Esophagus (tissue), 2 donors: ENCODE measurements around the gene SLC4A8. TPM values are rescaled to one million over a fixed set of nuclear protein-coding genes. Genes with fewer than 3 reads are reported as not detected.
"Not testable (repeated sequence)": the region's sequence is repeated elsewhere in the genome, so short reads cannot be mapped to it uniquely, and the experiment has no call there.

Experiments
- H3K27ac ChIP-seq, 2 donors: one replicate each; pipeline ENCODE4 v1.5.1; 2013; ENCODE audit warnings: low read depth in 2 of 2, mild to moderate bottlenecking in 2 of 2, inconsistent platforms in 1 of 2, low read length in 1 of 2, moderate library complexity in 1 of 2
- H3K27me3 ChIP-seq, 2 donors: one replicate each; pipeline ENCODE4 v1.6.1; 2013; ENCODE audit warnings: low read length in 2 of 2, control low read depth in 1 of 2, mild to moderate bottlenecking in 1 of 2; ENCODE audit not compliant: insufficient read depth in 2 of 2, control insufficient read depth in 1 of 2
- H3K36me3 ChIP-seq, 2 donors: one replicate each; pipeline ENCODE4 v1.6.1; 2013; ENCODE audit warnings: low read length in 1 of 2; ENCODE audit not compliant: control insufficient read depth in 2 of 2, insufficient read depth in 2 of 2
- H3K4me1 ChIP-seq, 2 donors: one replicate each; pipeline ENCODE4 v1.6.1; 2013; ENCODE audit warnings: low read length in 1 of 2; ENCODE audit not compliant: control insufficient read depth in 2 of 2, insufficient read depth in 2 of 2
- H3K4me3 ChIP-seq, 2 donors: one replicate each; pipeline ENCODE4 v1.5.1; 2013; ENCODE audit warnings: low read length in 2 of 2, mild to moderate bottlenecking in 2 of 2, low read depth in 1 of 2, moderate library complexity in 1 of 2
- H3K9me3 ChIP-seq, 2 donors: one replicate each; pipeline ENCODE4 v1.6.1; 2013; ENCODE audit warnings: mild to moderate bottlenecking in 2 of 2, low read depth in 1 of 2, low read length in 1 of 2, moderate library complexity in 1 of 2; ENCODE audit not compliant: control insufficient read depth in 2 of 2, insufficient read depth in 1 of 2
- WGBS, 2 donors: extraction: QIAGEN DNeasy Blood & Tissue Kit; methylation state at CpG; one replicate each; pipeline ENCODE4 v1.1.7; 2013; 5-methylcytosine and 5-hydroxymethylcytosine counted together
- polyA plus RNA-seq, 2 donors: library from polyadenylated mRNA; stranded (reverse); fragments of 200-250 nt; gene quantifications; one replicate each; pipeline ENCODE4 v1.2.3, GENCODE V29; 2013
- donor health status: healthy with polysubstance abuse.
- donor health status: Bipolar disorder and iron deficiency.

The SLC4A8 gene
- polyA plus RNA-seq, 2 donors = 0.04 to 0.05 TPM

DNA sequence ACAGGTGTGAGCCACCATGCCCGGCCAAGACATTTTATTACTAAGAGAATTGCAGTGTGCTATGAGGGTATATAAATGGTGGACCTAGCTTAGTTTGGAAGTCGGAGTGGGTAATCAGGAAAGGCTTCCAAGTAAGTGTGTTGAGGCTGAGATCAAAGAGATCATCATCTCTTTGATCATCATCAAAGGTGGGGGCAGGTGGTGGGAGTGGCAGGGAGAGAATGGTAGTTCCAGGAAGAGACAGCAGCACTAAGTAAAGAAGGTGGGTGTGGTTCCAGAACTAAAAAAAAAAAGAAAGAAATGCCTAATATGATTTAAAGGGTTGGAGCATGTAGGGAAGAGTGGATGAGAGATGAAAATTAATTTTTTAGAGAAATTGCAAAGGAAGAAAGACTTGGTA, 14.7 kb downstream of the SLC4A8 start:
- H3K27me3 ChIP-seq = no peaks in the 10 kb centered on the region
- H3K27ac ChIP-seq = no peak overlapping the region
- H3K36me3 ChIP-seq = no peaks in the 10 kb centered on the region
- 74 to 76% methylated on average over 2 of the region's 2 CpGs for WGBS, 2 donors
- H3K9me3 ChIP-seq = no peaks in the 10 kb centered on the region
- no peak overlapping the region for H3K4me3 ChIP-seq
- no peaks in the 10 kb centered on the region for H3K4me1 ChIP-seq

DNA sequence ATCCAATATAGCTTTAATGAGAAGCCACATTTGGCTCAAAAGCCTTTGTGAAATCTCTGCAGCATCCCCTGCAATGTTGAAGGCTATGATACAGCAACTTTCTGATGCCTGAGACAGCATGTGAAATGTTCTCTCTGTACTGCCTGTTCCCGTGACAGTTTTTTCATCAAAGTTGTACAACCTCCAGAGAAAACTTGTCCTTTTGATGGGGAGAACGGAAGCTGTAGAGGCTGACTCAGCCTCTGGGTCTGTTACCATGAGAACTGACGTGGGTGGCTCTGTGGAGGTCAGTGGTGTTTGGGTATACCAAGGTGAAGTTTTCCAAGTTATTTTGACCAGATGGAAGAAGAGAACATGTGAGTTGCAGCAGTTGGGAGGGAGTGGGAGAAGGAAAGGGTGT, 17.0 kb downstream of the SLC4A8 start:
- peaks cover 0 to 2% of the 10 kb centered on the region in 2 donors for H3K9me3 ChIP-seq
- H3K36me3 ChIP-seq = no peaks in the 10 kb centered on the region
- WGBS, 2 donors = 54 to 61% methylated on average over 3 of the region's 3 CpGs
- H3K4me3 ChIP-seq = no peak overlapping the region
- H3K4me1 ChIP-seq = no peaks in the 10 kb centered on the region
- peaks cover 0 to 1% of the 10 kb centered on the region in 2 donors for H3K27me3 ChIP-seq
- no peak overlapping the region for H3K27ac ChIP-seq

DNA sequence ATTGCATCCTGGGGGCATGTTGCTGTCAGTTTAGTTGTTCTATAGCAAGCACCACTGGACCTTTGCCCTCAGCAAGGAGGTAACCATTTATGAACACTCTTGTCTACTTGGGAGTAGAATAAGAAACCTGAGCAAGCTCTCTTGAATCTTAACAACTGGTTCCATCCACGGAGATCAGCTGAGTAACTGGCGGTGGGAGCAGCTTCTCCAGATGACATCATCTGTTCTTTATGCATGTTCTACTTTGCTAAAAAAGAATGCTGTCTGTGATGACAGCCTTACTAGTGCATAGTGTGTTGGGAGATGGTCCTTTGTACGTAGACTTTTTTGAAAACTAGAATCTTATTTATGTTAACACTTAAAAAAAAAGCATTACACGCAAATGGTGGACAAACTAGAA, 17.7 kb downstream of the SLC4A8 start:
- Histone ChIP-seq H3K36me3 (no peaks in the 10 kb centered on the region), H3K4me1 (no peaks in the 10 kb centered on the region), H3K4me3 (no peak overlapping the region), H3K9me3 (peaks cover 0 to 2% of the 10 kb centered on the region in 2 donors), H3K27me3 (peaks cover 0 to 3% of the 10 kb centered on the region in 2 donors), H3K27ac (no peak overlapping the region)
- 64 to 65% methylated on average over 4 of the region's 4 CpGs for WGBS, 2 donors

DNA sequence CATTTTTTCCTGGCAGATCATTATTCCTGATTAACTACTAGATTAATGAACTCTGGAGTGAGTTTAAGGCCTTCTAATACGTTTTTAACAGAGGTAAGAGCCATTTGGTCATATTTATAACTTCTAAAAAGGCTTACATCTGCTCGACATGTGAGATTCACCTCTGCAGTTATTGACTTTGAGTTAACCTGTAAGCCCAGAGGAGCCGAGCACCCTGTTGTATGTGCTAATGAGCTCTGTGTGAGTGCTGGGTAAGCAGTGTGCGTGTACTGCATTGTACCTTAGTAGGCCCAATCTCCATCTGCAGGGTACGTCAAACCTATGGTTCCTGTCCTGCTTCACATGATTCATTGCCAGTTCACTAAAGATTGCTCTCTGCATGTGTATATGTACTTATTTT, 18.9 kb downstream of the SLC4A8 start:
- Histone ChIP-seq H3K36me3 (no peaks in the 10 kb centered on the region), H3K27me3 (peaks cover 0 to 3% of the 10 kb centered on the region in 2 donors), H3K9me3 (peaks cover 0 to 2% of the 10 kb centered on the region in 2 donors), H3K4me1 (no peaks in the 10 kb centered on the region), H3K27ac (no peak overlapping the region), H3K4me3 (no peak overlapping the region)
- 83 to 87% methylated on average over 5 of the region's 5 CpGs for WGBS, 2 donors

- H3K27me3 ChIP-seq = peaks cover 0 to 3% of the 10 kb centered on the region in 2 donors
- no peak overlapping the region for H3K27ac ChIP-seq
- peaks cover 0 to 2% of the 10 kb centered on the region in 2 donors for H3K4me1 ChIP-seq
- H3K36me3 ChIP-seq = no peaks in the 10 kb centered on the region
- H3K4me3 ChIP-seq = no peak overlapping the region
- 71 to 81% methylated on average over 3 of the region's 3 CpGs for WGBS, 2 donors
- H3K9me3 ChIP-seq = peaks cover 0 to 2% of the 10 kb centered on the region in 2 donors
Observed at GRCh38 chr12:51448618-51449256, 24.1 kb downstream of the SLC4A8 start.

GRCh38 chr12:51449580-51450246, 25.1 kb downstream of the SLC4A8 start:
- Histone ChIP-seq H3K4me1 (peaks cover 0 to 2% of the 10 kb centered on the region in 2 donors), H3K9me3 (peaks cover 0 to 2% of the 10 kb centered on the region in 2 donors), H3K27ac (no peak overlapping the region), H3K36me3 (no peaks in the 10 kb centered on the region), H3K27me3 (peaks cover 0 to 3% of the 10 kb centered on the region in 2 donors), H3K4me3 (no peak overlapping the region)
- WGBS, 2 donors = 53 to 62% methylated on average over 3 of the region's 3 CpGs

- WGBS, 2 donors = 33% methylated on average over 1 of the region's 1 CpG
- Histone ChIP-seq H3K4me1 (peaks cover 0 to 2% of the 10 kb centered on the region in 2 donors), H3K4me3 (no peak overlapping the region), H3K9me3 (peaks cover 0 to 1% of the 10 kb centered on the region in 2 donors), H3K36me3 (no peaks in the 10 kb centered on the region), H3K27me3 (peaks cover 0 to 3% of the 10 kb centered on the region in 2 donors), H3K27ac (no peak overlapping the region)
Observed at GRCh38 chr12:51450333-51450732, 25.7 kb downstream of the SLC4A8 start.

DNA sequence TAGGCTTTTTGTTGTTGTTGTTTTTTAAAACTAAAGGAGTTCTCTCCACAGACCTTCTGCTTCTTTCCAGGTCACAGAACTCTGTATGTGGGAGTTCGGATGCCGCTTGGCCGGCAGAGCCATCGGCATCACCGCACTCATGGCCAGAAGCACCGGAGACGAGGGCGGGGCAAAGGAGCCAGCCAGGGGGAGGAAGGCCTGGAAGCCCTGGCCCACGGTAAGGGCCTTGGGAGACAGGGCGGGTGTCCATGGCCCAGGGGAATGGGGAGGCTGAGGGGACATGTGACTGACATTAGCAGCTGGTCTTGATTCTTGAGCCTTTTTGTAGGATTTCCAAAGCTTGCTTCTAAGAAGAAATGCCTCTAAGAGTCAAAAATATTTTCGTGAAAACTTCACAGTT, 26.2 kb downstream of the SLC4A8 start:
- 93 to 97% methylated on average over 11 of the region's 11 CpGs for WGBS, 2 donors

GRCh38 chr12:51454016-51454415, 29.4 kb downstream of the SLC4A8 start:
- H3K4me1 ChIP-seq, H3K9me3 ChIP-seq, H3K27me3 ChIP-seq, H3K27ac ChIP-seq, H3K36me3 ChIP-seq, H3K4me3 ChIP-seq: not testable (repeated sequence)
- WGBS, 2 donors = 86 to 91% methylated on average over 6 to 7 of the region's 7 CpGs

More for the DNA sequence above, 26.2 kb downstream of the SLC4A8 start:
- H3K9me3 ChIP-seq = no peaks in the 10 kb centered on the region
- H3K36me3 ChIP-seq = no peaks in the 10 kb centered on the region
- H3K4me3 ChIP-seq = no peak overlapping the region
- no peak overlapping the region for H3K27ac ChIP-seq
- H3K27me3 ChIP-seq = peaks cover 0 to 4% of the 10 kb centered on the region in 2 donors
- H3K4me1 ChIP-seq = peaks cover 0 to 2% of the 10 kb centered on the region in 2 donors

DNA sequence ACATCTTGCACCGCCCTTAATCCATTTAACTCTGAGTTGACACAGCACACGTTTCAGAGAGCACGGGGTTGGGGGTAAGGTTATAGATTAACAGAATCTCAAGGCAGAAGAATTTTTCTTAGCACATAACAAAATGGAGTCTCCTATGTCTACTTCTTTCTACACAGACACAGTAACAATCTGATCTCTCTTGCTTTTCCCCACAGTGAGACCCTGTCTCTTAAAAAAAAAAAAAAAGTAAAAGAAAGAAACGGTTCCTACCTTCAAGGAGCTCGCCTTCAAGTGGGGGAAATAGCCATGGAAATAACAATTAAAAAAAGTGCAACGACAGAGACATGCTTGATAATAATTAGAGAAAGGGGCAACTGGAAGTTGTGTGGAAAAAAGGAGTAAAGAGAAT, 30.4 kb downstream of the SLC4A8 start:
- H3K4me1 ChIP-seq, H3K9me3 ChIP-seq, H3K27ac ChIP-seq, H3K27me3 ChIP-seq, H3K36me3 ChIP-seq, H3K4me3 ChIP-seq: not testable (repeated sequence)
- 72 to 75% methylated on average over 3 of the region's 6 CpGs for WGBS, 2 donors
